Measurements from ENCODE around the gene CPN1.

GRCh38 chr10:99996671-99997648 lies 84.7 kb downstream of the CPN1 start:
- TF ChIP-seq CTCF (conservative IDR thresholded peaks at IDR 0.05) (no peak), ZFX (IDR thresholded peaks at IDR 0.05) (no peak)
